Activated CD8-positive, alpha-beta memory T cell treated with anti-CD3 and anti-CD28 coated beads, Interleukin-2, amount 50 U/mL, for 4 hours (primary cell): ENCODE results near the gene ANK2.

Experiments
- DNase-seq: peaks from one replicate; pipeline ENCODE4 v3.0.0-alpha.2; 2020

ANK2 gene

DNA sequence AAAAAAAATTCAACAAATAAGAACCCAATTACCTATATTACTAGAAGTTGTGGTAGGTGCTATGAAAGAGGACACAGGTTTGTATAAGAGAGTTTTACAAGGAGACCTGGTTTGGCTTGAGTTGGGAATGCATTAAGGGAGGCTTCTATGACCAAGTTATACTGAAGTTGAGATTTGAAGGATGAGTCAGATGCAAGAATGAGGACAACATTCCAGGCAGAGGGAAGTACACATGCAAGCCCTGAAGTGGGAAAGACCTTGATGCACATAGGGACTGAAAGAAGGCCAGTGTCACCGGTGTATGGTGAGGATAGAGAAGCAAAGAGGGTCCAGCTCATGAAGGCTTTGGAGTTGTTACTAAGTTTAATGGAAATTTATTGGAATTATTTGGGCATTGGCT is 52.2 kb downstream of the ANK2 start:
- no peak for DNase-seq

DNA sequence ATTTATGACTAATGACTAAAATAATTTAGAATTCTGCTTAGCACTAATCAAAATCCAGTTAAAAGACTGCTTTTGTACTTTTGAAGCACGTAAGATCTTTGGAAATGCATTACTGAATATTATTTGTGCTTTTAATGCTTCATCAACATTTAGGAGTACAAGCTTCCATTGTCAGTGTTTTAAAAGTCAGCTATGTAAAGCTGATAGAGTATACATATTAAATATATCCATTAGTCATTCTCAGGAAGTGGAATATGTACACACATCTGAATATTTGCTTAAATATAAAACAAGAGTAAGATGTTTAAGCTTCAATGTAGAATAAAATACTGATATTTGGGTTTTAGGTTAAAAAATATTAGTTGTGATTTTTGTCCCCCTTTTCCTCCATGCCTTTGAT is 54.1 kb downstream of the ANK2 start:
- DNase-seq, result no peak

DNA sequence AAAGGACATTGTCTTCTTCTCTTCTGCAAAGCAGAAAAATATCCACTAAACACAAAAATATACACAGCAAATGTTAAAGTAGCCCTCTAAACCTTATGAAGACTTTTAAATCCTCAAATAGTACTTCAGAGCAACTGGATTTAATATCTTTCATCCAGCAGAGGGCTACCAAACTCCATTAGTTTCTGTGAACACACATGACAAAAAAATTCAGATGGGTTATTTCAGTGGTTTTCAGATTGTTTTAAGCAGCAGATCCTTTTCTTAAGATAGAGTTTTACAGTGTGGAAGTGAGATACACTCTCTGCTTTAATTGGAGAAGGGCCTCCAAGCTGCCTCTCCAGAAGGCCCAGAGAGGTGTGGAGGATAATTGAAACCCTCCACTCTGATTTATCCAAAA is 56.7 kb downstream of the ANK2 start:
- no peak for DNase-seq

DNA sequence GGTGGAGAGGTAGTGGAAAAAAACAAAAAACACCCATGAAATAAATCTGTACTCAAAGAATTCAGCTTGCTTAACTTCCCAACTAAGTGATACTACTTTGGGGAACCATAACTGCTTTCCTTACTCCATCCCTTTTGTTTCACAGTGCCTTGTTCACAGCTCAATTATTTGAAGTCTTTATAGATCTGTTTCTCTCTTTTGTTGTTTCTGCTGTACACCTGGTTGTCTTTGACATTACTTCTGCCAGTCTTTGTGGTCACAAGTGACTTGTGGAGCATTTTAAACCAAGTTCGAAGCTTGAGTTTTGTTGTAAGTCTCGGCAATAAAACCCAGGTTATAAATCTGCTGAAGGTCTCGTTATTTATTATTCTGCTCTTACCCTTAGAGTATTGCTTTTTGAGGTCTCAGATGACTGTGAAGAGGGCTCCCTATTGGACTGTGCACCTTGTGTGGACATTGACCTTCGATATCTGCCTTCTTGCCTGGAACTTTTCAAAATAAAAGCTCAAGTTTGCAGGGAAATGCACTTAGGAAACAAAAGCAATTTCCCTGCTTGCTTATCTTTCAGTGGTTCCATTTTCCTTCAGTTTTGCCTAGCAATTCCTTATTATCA is 59.8 kb downstream of the ANK2 start:
- no peak for DNase-seq

DNA sequence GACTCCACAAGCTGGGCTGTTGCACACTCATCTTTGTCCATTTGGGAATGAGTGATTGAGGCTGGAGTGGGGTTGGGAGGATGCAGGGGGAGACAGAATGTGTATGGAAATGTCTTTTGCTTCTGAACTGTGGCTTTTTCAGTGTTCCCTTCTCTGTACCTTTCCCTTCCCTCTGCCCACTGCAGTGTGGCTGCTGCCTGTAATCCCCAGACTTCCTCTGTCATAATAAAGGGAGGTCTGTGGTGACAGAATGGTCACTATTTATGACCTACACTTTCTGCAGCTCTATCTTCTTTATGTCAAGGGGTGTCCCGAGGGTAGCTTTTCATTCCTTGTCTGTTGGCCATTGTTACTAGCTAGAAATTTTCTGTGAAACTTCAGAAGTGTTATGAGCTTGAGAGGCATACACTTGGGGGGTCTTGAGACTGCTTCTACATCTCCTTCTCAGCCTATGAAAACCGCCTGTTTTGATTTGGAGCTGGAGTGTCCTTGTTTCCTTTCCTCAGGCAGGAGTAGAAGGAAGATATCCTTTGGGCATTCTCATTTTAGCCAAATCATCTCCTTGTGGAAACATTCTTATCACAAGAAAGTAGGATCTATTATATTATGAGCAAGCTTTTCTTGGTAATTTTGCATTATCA is 63.0 kb downstream of the ANK2 start:
- DNase-seq, result no peak

DNA sequence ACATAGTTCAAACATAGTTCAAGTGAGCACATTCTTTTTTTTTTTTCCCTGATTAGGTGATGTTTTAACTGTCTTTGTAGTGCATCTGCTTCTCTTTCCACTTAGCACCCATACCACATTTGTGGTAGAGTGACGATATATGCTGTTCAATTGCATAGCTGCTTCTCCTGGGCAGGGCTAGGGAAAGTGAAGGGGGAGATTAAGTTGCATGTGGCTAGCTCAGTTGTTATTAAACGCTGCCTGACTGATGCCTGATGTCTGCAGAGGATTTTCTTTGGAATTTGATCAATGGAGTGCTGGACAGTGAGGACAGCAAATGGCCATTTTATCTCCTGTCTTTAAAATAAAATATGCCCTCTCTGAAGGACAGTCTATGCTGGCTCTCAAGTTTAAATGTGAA is 63.7 kb downstream of the ANK2 start:
- no peak for DNase-seq

DNA sequence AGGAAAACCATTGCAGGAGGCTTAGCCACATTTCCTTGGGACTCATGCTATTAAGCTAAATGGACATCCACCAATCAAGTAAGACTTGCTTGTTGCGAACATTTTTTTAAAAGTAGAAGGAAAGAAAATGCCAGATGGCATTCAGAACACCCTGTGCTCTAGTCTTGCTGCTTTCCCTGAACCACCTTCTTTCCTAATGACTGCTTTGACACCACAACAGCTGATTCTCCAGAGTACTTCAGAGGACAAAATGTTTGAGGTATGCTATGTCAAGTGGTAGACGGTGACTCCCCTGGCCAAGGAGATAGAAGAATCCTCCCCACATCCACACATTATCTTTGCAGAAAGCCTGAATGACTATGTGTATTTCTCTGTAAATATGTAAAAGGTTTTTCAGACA is 65.4 kb downstream of the ANK2 start:
- no peak for DNase-seq

- no peak for DNase-seq
Measured at GRCh38 chr4:113116414-113117357, 67.2 kb downstream of the ANK2 start.

DNA sequence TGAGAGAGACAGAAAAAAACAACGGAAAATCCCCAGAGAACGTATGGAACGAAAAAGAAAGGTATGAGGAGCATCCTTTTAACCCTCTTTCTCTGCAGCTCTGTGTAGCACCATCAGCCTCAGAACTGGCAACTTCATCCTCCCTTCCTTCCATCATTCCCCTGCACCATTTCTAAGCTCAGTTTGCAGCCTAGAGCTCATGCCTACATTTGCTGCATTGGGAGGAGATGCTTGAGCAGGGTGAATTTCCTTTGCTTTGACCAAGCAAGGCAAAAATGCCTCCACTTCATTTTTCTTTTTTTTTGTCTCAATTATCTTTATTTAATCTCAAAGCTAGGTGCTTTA is 67.9 kb downstream of the ANK2 start:
- no peak for DNase-seq

DNA sequence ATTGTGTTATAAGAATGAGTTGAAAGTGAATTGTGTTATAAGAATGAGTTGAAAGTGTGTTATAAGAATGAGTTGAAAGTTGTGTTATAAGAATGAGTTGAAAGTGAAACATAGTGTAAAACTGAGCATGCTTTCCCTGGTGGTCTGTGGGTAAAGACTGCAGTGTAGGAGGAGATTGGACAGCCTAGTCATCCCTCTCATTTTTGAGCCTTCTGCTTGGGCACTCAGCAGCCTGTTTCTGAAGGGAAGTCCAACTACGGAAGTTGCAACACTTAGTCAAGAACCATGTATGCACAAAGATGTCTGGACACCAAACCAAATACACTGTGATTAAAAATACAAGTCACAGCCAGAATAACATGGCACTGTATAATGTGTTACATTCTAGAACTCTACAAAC is 72.6 kb downstream of the ANK2 start:
- DNase-seq, result no peak

DNA sequence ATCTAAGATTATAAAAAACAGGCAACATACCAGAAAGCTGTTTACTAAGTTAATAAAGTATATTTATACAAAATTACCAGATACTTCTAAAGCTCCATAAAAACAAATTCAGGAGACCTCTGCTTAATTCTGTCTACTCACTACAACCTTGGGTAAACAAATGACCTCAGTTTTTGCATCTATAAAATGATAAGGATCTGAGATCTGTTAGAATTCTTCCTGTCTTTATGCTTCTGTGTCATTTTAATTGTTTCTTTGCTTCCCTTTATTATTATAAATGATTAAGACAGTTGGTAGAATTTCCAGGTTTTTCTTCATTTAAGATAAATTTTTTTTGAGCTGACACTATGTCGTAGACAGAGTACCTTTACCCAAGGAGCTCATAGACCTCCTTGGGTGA is 76.0 kb downstream of the ANK2 start:
- DNase-seq, result no peak

DNA sequence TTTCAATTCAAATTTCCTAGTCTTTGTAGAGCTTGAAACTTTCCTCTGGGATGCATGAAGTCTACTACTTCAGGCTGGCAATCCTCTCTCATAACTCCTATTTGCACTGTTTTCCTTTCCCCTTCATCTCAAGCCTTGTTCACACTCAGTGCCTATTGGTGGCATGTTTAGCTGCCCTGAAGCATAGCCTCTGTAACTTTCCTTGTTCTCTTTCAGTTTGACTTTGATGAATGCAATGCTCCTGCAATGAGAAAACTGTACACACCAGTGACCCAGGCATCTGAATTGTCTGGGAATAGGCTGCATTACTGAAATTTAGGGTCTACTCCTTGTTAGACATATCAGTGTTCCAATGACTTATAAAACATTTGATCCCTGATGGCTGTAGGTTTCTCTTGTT is 81.7 kb downstream of the ANK2 start:
- DNase-seq, result no peak

- DNase-seq, result no peak
Measured at GRCh38 chr4:113131621-113132020, 82.2 kb downstream of the ANK2 start.

GRCh38 chr4:113141901-113142346 is 92.5 kb downstream of the ANK2 start:
- DNase-seq, result no peak

DNA sequence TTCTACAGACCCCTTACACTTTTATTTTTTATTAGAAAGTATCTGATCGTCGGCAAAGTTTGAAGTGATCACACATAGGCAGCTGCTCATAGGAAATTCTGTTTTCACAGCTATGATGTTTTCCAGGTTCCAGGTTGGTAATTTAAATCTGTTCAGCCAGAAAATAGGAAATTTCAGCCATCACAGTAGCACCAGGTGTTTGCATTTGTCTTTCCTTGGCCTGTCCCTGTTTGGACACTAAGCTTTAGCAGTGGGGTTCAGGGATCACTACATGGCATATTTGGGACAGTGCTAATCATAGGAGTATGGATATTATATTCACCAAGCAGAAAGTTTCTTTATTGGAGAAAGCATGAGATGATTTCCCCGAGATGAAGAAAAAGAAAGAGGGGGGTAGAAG is 92.9 kb downstream of the ANK2 start:
- DNase-seq, result no peak

GRCh38 chr4:113144091-113144490 is 94.6 kb downstream of the ANK2 start:
- no peak for DNase-seq

- DNase-seq, result no peak
Measured at GRCh38 chr4:113145147-113145518, 95.7 kb downstream of the ANK2 start.

DNA sequence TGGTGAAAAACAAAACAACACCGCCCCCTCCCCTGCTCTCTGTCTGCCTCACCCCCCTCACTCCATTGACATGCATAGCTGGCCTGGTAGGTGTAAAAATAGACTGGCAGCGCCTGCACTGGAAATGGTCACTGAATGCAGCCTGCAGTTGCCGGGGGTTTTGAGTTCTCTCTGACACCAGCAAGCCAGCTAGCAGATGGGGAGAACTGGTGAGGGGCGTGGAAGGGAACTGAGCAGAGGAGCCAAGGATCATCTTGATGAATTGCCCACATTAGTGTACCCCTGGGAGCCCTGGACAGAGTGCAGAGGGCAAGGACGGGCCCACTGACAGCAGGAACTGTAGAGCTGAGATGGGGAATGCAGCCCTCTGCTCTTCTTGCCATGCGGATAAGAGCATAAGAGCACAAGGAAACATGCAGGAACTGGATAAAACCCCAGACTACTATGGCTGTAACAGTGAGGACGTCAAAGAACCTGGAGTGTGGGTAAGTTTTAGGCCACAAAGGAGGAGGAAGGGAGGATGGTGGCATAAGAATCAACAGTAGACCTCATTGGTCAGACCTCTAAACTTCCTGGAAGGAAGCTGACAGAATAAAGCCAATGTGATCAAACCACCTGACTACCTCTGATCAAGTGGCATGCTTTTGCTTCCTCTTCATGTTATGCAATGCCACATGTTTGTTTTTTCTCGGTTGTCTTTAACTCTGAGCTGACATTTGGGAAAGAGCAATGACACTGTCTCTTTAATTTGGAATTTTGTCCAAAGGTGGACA is 96.3 kb downstream of the ANK2 start:
- DNase-seq, result no peak

GRCh38 chr4:113146876-113147358 is 97.5 kb downstream of the ANK2 start:
- DNase-seq, result no peak

DNA sequence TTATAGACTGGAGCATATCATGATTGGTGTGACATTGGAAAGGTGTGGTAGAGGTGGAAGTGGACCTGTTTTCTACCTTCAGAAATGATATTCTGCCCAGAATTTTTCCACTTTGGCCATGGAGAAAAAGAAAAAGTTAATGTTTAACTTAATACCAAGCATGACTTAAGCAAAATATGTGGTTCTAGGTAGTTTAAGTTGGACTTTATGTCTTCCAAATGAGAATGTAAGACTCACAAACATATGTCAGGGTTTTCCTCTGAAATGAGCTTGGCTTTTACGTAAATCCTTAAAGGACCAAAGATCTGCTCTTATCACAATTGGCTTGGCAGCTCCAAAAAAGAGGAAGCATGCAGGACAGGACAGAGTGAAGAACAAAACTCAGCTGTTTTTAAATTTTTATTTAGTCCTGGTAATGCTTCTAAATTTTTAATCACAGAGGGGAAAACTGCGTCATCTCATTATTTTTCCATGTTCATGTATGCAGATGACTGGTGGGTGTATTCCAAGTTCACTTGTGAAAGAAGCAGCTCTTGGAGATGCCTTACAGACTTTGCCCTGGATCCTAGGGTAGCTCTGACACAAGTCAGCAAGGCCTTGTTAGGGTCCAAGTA is 98.2 kb downstream of the ANK2 start:
- no peak for DNase-seq

- no peak for DNase-seq
Measured at GRCh38 chr4:113148925-113149324, 99.5 kb downstream of the ANK2 start.

DNA sequence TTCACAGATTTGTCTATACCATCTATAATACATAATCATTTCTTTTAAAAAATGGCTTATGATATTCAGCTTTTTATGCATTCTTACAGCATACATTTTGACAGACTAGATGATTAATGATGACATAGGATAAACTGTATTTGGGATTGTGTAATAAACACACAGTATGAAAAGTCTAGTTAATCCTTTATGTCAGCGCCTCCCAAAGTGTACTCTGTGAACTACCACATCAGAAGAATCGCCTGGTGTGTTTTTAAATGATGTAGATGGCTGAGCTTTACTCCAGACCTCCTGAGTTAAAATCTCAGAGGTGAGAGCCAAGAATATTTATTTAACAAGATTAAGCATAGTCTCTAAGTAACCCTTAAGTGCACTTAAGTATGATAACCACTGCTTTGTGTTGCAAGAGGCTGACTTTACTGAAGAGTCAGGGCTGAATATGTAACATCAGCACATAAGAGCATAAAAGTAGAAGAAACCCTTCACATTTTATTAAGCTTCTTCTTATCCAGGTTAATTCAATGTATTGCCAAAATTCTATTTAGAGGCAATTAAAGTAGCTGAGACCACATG is 104.2 kb downstream of the ANK2 start:
- no peak for DNase-seq
